Osteoblast (primary cell): ENCODE data around the gene C2CD3. TPM values are rescaled to one million over a fixed set of nuclear protein-coding genes. Genes with fewer than 3 reads are reported as not detected.

Source experiments
- DNase-seq: peaks from one replicate; pipeline ENCODE4 v3.0.0; 2011; ENCODE audit warnings: low spot score, mixed read lengths; ENCODE audit not compliant: insufficient read length; ENCODE audit errors: missing footprints
- H2AFZ ChIP-seq: 2 replicates; pipeline ENCODE4 v1.6.0; 2011; ENCODE audit warnings: mild to moderate bottlenecking, low read length
- H3K27ac ChIP-seq: 2 replicates; pipeline ENCODE4 v1.5.1; 2011; ENCODE audit warnings: mild to moderate bottlenecking, low read depth, low read length, moderate library complexity
- H3K27me3 ChIP-seq: 2 replicates; pipeline ENCODE4 v1.6.0; 2012; ENCODE audit warnings: mild to moderate bottlenecking, control low read depth, inconsistent platforms, low read length, moderate library complexity; ENCODE audit not compliant: insufficient read depth
- H3K36me3 ChIP-seq: 2 replicates; pipeline ENCODE4 v1.5.1; 2011; ENCODE audit warnings: mild to moderate bottlenecking, low read length, control low read depth, moderate library complexity; ENCODE audit not compliant: insufficient read depth
- H3K4me1 ChIP-seq: 2 replicates; pipeline ENCODE4 v1.5.1; 2011; ENCODE audit warnings: mild to moderate bottlenecking, low read length, control low read depth, moderate library complexity; ENCODE audit not compliant: insufficient read depth
- H3K4me2 ChIP-seq: 2 replicates; pipeline ENCODE4 v1.6.0; 2011; ENCODE audit warnings: mild to moderate bottlenecking, low read length; ENCODE audit not compliant: insufficient read depth
- H3K4me3 ChIP-seq: fragments of 200-600 bp; sonication (generic); 3 replicates; pipeline ENCODE4 v1.5.1; 2012; ENCODE audit warnings: mild to moderate bottlenecking, low read length, inconsistent platforms; ENCODE audit not compliant: insufficient read depth
- H3K79me2 ChIP-seq: 2 replicates; pipeline ENCODE4 v1.6.0; 2012; ENCODE audit warnings: mild to moderate bottlenecking, low read length, control low read depth, inconsistent platforms; ENCODE audit not compliant: insufficient read depth
- H3K9me3 ChIP-seq: 2 replicates; pipeline ENCODE4 v1.5.1; 2011; ENCODE audit warnings: low read depth, low read length, control low read depth
- H4K20me1 ChIP-seq: 2 replicates; pipeline ENCODE4 v1.6.0; 2012; ENCODE audit warnings: mild to moderate bottlenecking, low read length, control low read depth; ENCODE audit not compliant: insufficient read depth
- CTCF ChIP-seq: IDR thresholded peaks from 2 replicates; pipeline ENCODE4 v1.5.1; 2011; ENCODE audit warnings: mild to moderate bottlenecking, low read depth, low read length, moderate library complexity; ENCODE audit errors: extremely low read depth
- total RNA-seq: library from RNA; depleted of rRNA; stranded (reverse); fragments of >200 nt; gene quantifications from 2 replicates; pipeline ENCODE4 v1.2.3, GENCODE V29; 2012

The C2CD3 gene
- total RNA-seq, 1 donor: 14.1 TPM

- H3K36me3 ChIP-seq: no peaks in the 10 kb centered on the region
- no peak for TF ChIP-seq CTCF
- H3K27me3 ChIP-seq: no peaks in the 10 kb centered on the region
- H2AFZ ChIP-seq: no peak overlapping the region
- no peaks in the 10 kb centered on the region for H3K79me2 ChIP-seq
- no peak overlapping the region for H3K27ac ChIP-seq
- no peaks in the 10 kb centered on the region for H4K20me1 ChIP-seq
- H3K4me1 ChIP-seq: no peaks in the 10 kb centered on the region
- no peaks in the 10 kb centered on the region for H3K9me3 ChIP-seq
- H3K4me3 ChIP-seq: no peak overlapping the region
- DNase-seq: no peak
- H3K4me2 ChIP-seq: no peak overlapping the region
Measured at GRCh38 chr11:73999581-74000306, 171.1 kb downstream of the C2CD3 start.

- Histone ChIP-seq H3K9me3 (no peaks in the 10 kb centered on the region), H2AFZ (no peak overlapping the region), H3K4me2 (no peak overlapping the region), H3K4me3 (no peak overlapping the region), H4K20me1 (no peaks in the 10 kb centered on the region), H3K36me3 (no peaks in the 10 kb centered on the region), H3K4me1 (no peaks in the 10 kb centered on the region), H3K79me2 (no peaks in the 10 kb centered on the region), H3K27ac (no peak overlapping the region), H3K27me3 (no peaks in the 10 kb centered on the region)
- DNase-seq: no peak
- no peak for TF ChIP-seq CTCF
Measured at GRCh38 chr11:73998846-73999575, 171.8 kb downstream of the C2CD3 start.

GRCh38 chr11:73997120-73997770, 173.6 kb downstream of the C2CD3 start:
- no peak overlapping the region for H3K27ac ChIP-seq
- H3K4me3 ChIP-seq: no peak overlapping the region
- H2AFZ ChIP-seq: no peak overlapping the region
- no peak for TF ChIP-seq CTCF
- H4K20me1 ChIP-seq: no peaks in the 10 kb centered on the region
- H3K4me1 ChIP-seq: no peaks in the 10 kb centered on the region
- no peaks in the 10 kb centered on the region for H3K36me3 ChIP-seq
- H3K79me2 ChIP-seq: no peaks in the 10 kb centered on the region
- H3K4me2 ChIP-seq: no peak overlapping the region
- no peaks in the 10 kb centered on the region for H3K27me3 ChIP-seq
- no peaks in the 10 kb centered on the region for H3K9me3 ChIP-seq
- DNase-seq: no peak
